ENCODE data around the gene EFNA4.

DNA sequence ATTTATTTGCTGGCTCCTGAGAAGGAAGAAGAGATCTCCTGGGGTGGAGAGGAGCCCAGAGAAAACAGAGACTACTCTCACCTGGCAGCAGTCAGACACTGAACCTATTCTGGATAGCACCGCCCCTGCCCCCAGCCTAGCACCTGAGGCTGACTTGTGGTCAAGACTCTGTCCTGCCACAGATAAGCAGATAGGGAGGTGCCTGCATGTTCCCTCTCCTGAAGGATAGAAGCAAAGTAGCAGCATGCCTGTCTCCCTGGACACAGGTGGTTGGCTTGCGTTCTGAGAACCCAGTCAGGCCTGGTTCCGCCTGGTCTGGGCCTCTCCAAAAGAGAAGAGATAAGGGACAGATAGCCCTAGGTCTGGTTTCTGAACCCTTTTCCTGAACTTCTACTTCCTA, 13.8 kb downstream of the EFNA4 start:
- TF ChIP-seq, protein P1, sequence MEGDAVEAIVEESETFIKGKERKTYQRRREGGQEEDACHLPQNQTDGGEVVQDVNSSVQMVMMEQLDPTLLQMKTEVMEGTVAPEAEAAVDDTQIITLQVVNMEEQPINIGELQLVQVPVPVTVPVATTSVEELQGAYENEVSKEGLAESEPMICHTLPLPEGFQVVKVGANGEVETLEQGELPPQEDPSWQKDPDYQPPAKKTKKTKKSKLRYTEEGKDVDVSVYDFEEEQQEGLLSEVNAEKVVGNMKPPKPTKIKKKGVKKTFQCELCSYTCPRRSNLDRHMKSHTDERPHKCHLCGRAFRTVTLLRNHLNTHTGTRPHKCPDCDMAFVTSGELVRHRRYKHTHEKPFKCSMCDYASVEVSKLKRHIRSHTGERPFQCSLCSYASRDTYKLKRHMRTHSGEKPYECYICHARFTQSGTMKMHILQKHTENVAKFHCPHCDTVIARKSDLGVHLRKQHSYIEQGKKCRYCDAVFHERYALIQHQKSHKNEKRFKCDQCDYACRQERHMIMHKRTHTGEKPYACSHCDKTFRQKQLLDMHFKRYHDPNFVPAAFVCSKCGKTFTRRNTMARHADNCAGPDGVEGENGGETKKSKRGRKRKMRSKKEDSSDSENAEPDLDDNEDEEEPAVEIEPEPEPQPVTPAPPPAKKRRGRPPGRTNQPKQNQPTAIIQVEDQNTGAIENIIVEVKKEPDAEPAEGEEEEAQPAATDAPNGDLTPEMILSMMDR (conservative IDR thresholded peaks at IDR 0.05; ENCODE audit: low read depth, low read length), result no peak
- TF ChIP-seq EZH2 (IDR thresholded peaks at IDR 0.05; ENCODE audit: low read length, unreplicated experiment), result no peak
- TF ChIP-seq EZH2phosphoT487 (IDR thresholded peaks at IDR 0.05; ENCODE audit: borderline replicate concordance, low read length), result no peak

Measured in PC-3 (cell line).